ENCODE results near the gene SH2D2A.

The SH2D2A gene

DNA sequence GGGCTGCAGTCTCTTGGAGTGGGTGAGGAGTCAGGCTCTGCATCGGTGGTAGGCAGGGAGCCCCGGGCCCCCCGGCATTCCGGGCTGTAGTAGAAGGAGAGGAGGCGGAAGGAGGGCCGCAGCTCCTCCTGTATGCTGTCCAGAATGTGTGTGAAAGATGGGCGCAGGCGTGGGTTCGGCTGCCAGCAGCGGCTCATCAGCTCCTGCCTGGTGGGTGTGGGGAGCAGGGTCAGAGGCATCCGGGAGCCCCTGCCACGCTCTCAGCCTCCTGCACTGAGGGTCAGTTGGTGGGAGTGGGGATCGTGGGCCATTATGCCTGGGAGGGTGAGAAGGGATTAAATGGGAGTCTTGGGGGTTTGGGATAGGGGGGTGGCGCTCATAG is 24.2 kb upstream of the SH2D2A start:
- Histone ChIP-seq H3K9ac (ENCODE audit: low read depth, low read length) (no peak overlapping the region), H3K4me1 (ENCODE audit: insufficient read depth, low read length) (no peaks in the 10 kb centered on the region), H4K20me1 (ENCODE audit: insufficient read depth, low read length) (peaks cover 10% of the 10 kb centered on the region), H2AFZ (ENCODE audit: low read depth, low read length) (no peak overlapping the region), H3K4me3 (ENCODE audit: low read depth in 1 of 2, low read length in 2 of 2) (no peak overlapping the region), H3K4me2 (ENCODE audit: insufficient read depth, low read length) (no peak overlapping the region), H3K79me2 (ENCODE audit: insufficient read depth, low read length) (no peaks in the 10 kb centered on the region), H3K27ac (ENCODE audit: low read length) (no peak overlapping the region), H3K36me3 (ENCODE audit: insufficient read depth, low read length) (no peaks in the 10 kb centered on the region), H3K27me3 (ENCODE audit: insufficient read depth, low read length, poor library complexity) (peaks cover 7% of the 10 kb centered on the region), H3K9me3 (ENCODE audit: insufficient read depth, low read length, severe bottlenecking) (no peaks in the 10 kb centered on the region)
- no peak for TF ChIP-seq EZH2 (IDR thresholded peaks at IDR 0.05; ENCODE audit: borderline replicate concordance, low read depth, low read length, severe bottlenecking)
- TF ChIP-seq, protein P1, sequence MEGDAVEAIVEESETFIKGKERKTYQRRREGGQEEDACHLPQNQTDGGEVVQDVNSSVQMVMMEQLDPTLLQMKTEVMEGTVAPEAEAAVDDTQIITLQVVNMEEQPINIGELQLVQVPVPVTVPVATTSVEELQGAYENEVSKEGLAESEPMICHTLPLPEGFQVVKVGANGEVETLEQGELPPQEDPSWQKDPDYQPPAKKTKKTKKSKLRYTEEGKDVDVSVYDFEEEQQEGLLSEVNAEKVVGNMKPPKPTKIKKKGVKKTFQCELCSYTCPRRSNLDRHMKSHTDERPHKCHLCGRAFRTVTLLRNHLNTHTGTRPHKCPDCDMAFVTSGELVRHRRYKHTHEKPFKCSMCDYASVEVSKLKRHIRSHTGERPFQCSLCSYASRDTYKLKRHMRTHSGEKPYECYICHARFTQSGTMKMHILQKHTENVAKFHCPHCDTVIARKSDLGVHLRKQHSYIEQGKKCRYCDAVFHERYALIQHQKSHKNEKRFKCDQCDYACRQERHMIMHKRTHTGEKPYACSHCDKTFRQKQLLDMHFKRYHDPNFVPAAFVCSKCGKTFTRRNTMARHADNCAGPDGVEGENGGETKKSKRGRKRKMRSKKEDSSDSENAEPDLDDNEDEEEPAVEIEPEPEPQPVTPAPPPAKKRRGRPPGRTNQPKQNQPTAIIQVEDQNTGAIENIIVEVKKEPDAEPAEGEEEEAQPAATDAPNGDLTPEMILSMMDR (IDR thresholded peaks at IDR 0.05; ENCODE audit: borderline replicate concordance, extremely low read depth, low read length, poor library complexity, severe bottlenecking) = no peak
- ATAC-seq (ENCODE audit: insufficient read depth, low read depth) = no peak
- DNase-seq = no peak

DNA sequence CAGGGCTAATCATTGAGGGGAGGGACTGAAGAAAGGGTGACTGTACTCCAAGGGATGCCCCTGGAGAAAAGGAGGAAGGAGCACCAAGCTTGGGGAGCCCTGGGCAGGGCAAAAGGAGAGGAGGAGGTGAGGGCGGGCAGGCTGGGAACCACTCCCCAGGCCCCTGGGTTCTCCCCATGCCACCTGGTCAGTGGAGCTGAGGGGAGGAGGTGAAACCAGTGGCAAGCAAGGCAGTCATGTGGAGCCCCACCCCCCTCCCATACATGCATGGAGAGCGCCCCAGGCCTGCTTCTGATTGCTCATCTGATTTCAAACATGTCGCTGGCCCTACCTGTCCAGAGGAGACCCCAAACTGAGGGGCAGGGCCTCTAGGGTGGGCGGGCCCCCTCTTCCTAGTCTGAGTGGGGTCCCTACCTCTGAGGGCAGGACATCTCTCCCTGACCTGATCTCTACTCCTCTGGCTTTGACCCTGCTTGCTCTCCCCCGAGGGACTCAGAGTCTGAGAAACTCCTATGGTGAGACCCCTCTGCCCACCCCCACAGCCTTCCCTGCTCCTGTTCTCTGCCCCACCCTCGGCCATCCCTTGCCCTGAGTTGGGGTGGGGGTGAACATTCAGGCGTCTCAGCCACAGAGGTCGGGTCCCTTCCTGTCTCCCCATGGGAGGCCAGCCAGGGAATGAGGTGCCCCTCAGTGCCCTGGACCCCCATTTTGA is 23.7 kb upstream of the SH2D2A start:
- Histone ChIP-seq H3K4me2 (ENCODE audit: insufficient read depth, low read length) (no peak overlapping the region), H3K27me3 (ENCODE audit: insufficient read depth, low read length, poor library complexity) (peaks cover 11% of the 10 kb centered on the region), H3K4me1 (ENCODE audit: insufficient read depth, low read length) (no peaks in the 10 kb centered on the region), H3K4me3 (ENCODE audit: low read depth in 1 of 2, low read length in 2 of 2) (no peak overlapping the region), H4K20me1 (ENCODE audit: insufficient read depth, low read length) (peaks cover 10% of the 10 kb centered on the region), H3K36me3 (ENCODE audit: insufficient read depth, low read length) (no peaks in the 10 kb centered on the region), H3K79me2 (ENCODE audit: insufficient read depth, low read length) (no peaks in the 10 kb centered on the region), H2AFZ (ENCODE audit: low read depth, low read length) (no peak overlapping the region), H3K9me3 (ENCODE audit: insufficient read depth, low read length, severe bottlenecking) (no peaks in the 10 kb centered on the region), H3K9ac (ENCODE audit: low read depth, low read length) (no peak overlapping the region), H3K27ac (ENCODE audit: low read length) (no peak overlapping the region)
- no peak for ATAC-seq (ENCODE audit: insufficient read depth, low read depth)
- TF ChIP-seq, protein P1 (IDR thresholded peaks at IDR 0.05; ENCODE audit: borderline replicate concordance, extremely low read depth, low read length, poor library complexity, severe bottlenecking) = no peak
- no peak for TF ChIP-seq EZH2 (IDR thresholded peaks at IDR 0.05; ENCODE audit: borderline replicate concordance, low read depth, low read length, severe bottlenecking)
- DNase-seq = no peak

DNA sequence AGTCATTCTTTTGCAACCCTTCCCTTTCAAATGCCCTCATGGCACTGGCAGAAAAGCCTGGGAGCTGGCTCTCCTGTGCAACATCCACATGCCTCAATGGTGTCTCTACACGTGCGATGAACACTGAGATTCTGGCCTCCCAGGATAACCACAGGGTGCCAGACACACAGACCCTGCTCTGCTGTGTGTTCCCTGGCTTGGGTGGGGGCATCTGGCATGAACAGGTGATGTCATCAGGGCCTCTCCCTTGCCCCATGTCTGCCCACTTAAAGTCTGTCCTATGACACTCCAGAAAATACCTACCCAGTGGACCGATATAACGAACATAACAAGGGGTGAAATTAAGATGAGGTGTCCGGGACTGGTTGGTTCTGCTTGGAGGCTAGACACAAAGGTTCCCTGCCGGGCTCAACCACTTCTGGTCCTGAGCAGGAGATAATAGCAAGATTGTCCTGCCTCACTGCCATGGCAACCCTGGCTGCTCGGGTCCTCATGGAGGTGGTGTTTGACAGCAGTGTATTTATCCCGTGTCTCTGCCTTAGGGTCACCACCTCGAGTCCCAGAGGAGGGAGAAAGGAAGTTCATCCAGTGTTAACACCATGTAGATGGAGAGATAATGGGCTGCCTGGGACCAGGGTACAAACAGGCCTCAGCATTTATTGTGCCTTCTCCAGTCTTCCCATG is 22.9 kb upstream of the SH2D2A start:
- ATAC-seq (ENCODE audit: insufficient read depth, low read depth) (no peak), DNase-seq (no peak)
- Histone ChIP-seq H4K20me1 (ENCODE audit: insufficient read depth, low read length) (peaks cover 10% of the 10 kb centered on the region), H3K27me3 (ENCODE audit: insufficient read depth, low read length, poor library complexity) (peaks cover 16% of the 10 kb centered on the region), H2AFZ (ENCODE audit: low read depth, low read length) (no peak overlapping the region), H3K4me2 (ENCODE audit: insufficient read depth, low read length) (no peak overlapping the region), H3K36me3 (ENCODE audit: insufficient read depth, low read length) (no peaks in the 10 kb centered on the region), H3K9me3 (ENCODE audit: insufficient read depth, low read length, severe bottlenecking) (no peaks in the 10 kb centered on the region), H3K27ac (ENCODE audit: low read length) (no peak overlapping the region), H3K79me2 (ENCODE audit: insufficient read depth, low read length) (no peaks in the 10 kb centered on the region), H3K4me1 (ENCODE audit: insufficient read depth, low read length) (no peaks in the 10 kb centered on the region), H3K9ac (ENCODE audit: low read depth, low read length) (no peak overlapping the region), H3K4me3 (ENCODE audit: low read depth in 1 of 2, low read length in 2 of 2) (no peak overlapping the region)
- TF ChIP-seq, protein P1 (IDR thresholded peaks at IDR 0.05; ENCODE audit: borderline replicate concordance, extremely low read depth, low read length, poor library complexity, severe bottlenecking) = no peak
- TF ChIP-seq EZH2 (IDR thresholded peaks at IDR 0.05; ENCODE audit: borderline replicate concordance, low read depth, low read length, severe bottlenecking) = no peak

Data from DND-41 (cell line).